Duodenal mucosa (tissue), 2 donors: ENCODE data around the gene PPP1CA.
A peak's percentile ranks its signal among the peaks of the same experiment; 100 is the strongest.

Experiments used
- H3K27ac ChIP-seq: one replicate; pipeline ENCODE4 v1.7.0; 2013; ENCODE audit warnings: low read depth, low read length
- H3K27me3 ChIP-seq, 2 donors: one replicate each; pipeline ENCODE4 v1.7.0; 2013; ENCODE audit warnings: low read length in 2 of 2, control low read depth in 1 of 2; ENCODE audit not compliant: insufficient read depth in 2 of 2, control insufficient read depth in 1 of 2
- H3K36me3 ChIP-seq, 2 donors: one replicate each; pipeline ENCODE4 v1.7.0; 2013; ENCODE audit warnings: low read length in 2 of 2, control low read depth in 1 of 2; ENCODE audit not compliant: insufficient read depth in 2 of 2, control insufficient read depth in 1 of 2
- H3K4me1 ChIP-seq, 2 donors: one replicate each; pipeline ENCODE4 v1.7.0; 2013; ENCODE audit warnings: low read length in 2 of 2, control low read depth in 1 of 2; ENCODE audit not compliant: insufficient read depth in 2 of 2, control insufficient read depth in 1 of 2
- H3K4me3 ChIP-seq, 2 donors: one replicate each; pipeline ENCODE4 v1.7.0; 2013; ENCODE audit warnings: low read length in 2 of 2, low read depth in 1 of 2
- H3K9ac ChIP-seq, 2 donors: one replicate each; pipeline ENCODE4 v1.7.0; 2013; ENCODE audit warnings: low read length in 2 of 2, low read depth in 1 of 2
- H3K9me3 ChIP-seq, 2 donors: one replicate each; pipeline ENCODE4 v1.7.0; 2013; ENCODE audit warnings: low read length in 2 of 2, control low read depth in 1 of 2; ENCODE audit not compliant: control insufficient read depth in 1 of 2

The PPP1CA gene

DNA sequence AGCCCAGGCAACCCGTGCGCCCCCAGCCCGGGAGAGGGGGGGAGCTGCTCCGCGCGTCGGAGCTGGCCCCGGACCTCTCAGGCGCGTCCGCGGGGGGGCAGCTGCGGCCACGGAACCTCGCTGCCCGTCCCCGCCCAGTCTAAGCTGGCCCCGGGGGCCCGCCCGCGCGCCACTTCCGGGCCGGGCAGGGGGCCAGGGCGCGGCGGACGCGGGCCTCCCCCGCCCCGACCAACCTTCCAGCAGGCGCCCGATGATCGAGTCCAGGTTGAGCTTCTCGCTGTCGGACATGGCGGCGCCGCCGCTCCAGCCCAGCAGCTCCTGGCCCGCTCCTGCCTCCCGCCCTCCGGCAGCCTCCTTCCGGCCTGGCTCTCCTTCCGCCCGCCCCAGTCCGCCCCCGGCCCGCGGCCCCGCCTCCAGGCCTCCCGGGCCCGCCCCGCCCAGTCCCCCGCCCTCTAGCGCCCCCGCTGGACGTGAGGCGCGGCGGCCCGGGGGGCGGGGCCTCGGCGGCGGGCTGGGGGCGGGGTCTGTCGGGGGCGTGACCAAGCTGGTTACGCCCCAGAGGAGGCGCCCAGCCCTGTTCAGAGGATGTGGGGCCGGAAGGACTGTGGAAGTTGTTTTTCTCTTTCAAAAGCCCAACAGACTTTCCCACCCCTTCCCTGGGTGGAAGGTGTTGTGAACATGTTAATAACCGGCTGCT, at the start of gene PPP1CA:
Gene PPP1CA, minus strand, starts transcription at position 364 of the 697 bp plus-strand sequence. Its CDS starts 76 bp downstream, at position 288.
- peaks cover 14 to 61% of the 10 kb centered on the region in 2 donors for H3K4me1 ChIP-seq
- peak within 1 kb of the TSS; percentile 95 for H3K27ac ChIP-seq
- peak within 1 kb of the TSS; percentile 85 to 87 for H3K4me3 ChIP-seq
- H3K9me3 ChIP-seq = no peaks in the 10 kb centered on the region
- H3K27me3 ChIP-seq = no peaks in the 10 kb centered on the region
- H3K9ac ChIP-seq = peak within 1 kb of the TSS; percentile 90 to 91
- H3K36me3 ChIP-seq = peaks cover 25 to 27% of the 10 kb centered on the region in 2 donors

- no peak overlapping the region for H3K9ac ChIP-seq
- H3K36me3 ChIP-seq = no peaks in the 10 kb centered on the region
- no peak overlapping the region for H3K4me3 ChIP-seq
- H3K27ac ChIP-seq = no peak overlapping the region
- H3K27me3 ChIP-seq = no peaks in the 10 kb centered on the region
- peaks cover 0 to 18% of the 10 kb centered on the region in 2 donors for H3K4me1 ChIP-seq
- H3K9me3 ChIP-seq = no peaks in the 10 kb centered on the region
These were observed 49.4 kb upstream of the PPP1CA start for GRCh38 chr11:67450796-67451657.

DNA sequence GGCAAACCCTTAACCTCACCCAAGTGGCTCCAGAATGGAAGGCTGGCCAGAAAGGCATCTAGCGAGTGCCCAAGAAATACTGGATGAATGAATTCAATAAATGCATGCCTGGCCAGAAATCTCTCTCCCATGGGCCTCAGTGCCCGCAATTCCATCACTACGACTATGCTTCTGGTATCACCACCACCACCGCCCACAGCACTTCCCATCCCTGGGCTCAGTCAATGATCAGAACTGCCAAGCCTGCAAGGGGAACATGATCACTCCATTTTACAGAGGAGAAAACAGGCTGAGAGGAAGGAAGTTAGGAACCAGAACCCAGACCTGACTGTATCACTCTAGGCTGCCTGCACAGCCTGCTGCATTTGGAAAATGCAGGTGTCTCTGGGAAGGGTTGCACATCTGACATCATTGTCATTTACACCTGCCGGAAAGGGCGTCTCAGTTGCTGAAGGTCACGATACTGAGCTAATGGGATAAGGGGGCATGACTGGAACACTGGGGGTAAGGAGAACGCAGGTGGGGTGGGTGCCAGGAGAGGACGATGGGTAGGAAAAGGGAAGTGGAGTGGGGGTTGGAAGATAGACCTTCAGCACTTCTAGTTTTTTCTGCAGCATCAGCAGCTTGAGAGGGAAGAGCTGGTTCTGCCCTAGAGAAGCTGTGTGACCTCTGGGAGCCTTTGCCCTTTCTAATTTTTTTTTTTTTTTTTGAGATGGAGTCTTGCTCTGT, 47.6 kb upstream of the PPP1CA start:
- no peak overlapping the region for H3K4me3 ChIP-seq
- H3K9me3 ChIP-seq = no peaks in the 10 kb centered on the region
- peaks cover 8 to 27% of the 10 kb centered on the region in 2 donors for H3K4me1 ChIP-seq
- H3K27ac ChIP-seq = no peak overlapping the region
- H3K9ac ChIP-seq = no peak overlapping the region
- no peaks in the 10 kb centered on the region for H3K27me3 ChIP-seq
- no peaks in the 10 kb centered on the region for H3K36me3 ChIP-seq

GRCh38 chr11:67448220-67448609, 46.6 kb upstream of the PPP1CA start:
- peaks cover 8 to 31% of the 10 kb centered on the region in 2 donors for H3K4me1 ChIP-seq
- no peaks in the 10 kb centered on the region for H3K9me3 ChIP-seq
- H3K9ac ChIP-seq = peak overlapping the region in 1 of 2 donors; percentile 25
- H3K27me3 ChIP-seq = no peaks in the 10 kb centered on the region
- no peak overlapping the region for H3K4me3 ChIP-seq
- no peak overlapping the region for H3K27ac ChIP-seq
- no peaks in the 10 kb centered on the region for H3K36me3 ChIP-seq

DNA sequence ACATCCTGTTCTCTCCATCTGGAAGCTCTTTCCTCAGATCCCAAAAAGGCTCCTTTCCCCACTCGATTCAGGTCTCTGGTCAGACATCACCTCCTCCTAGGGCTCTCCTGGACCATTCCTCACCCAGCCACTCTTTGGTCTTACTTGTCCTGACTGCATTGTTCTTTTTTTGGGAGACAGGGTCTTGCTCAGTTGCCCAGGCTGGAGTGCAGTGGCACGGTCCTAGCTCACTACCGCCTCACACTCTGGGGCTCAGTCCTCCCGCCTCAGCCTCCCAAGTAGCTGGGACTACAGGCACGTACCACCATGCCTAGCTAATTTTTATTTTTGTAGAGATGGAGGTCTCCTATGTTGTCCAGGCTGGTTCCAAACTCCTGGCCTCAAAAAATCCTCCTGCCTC, 43.9 kb upstream of the PPP1CA start:
- Histone ChIP-seq H3K4me1 (peaks cover 16 to 37% of the 10 kb centered on the region in 2 donors), H3K27me3 (no peaks in the 10 kb centered on the region), H3K36me3 (peaks cover 4 to 11% of the 10 kb centered on the region in 2 donors), H3K9ac (no peak overlapping the region), H3K4me3 (no peak overlapping the region), H3K27ac (no peak overlapping the region), H3K9me3 (no peaks in the 10 kb centered on the region)

- Histone ChIP-seq H3K9me3 (no peaks in the 10 kb centered on the region), H3K27ac (peak overlapping the region; percentile 84), H3K27me3 (no peaks in the 10 kb centered on the region), H3K36me3 (peaks cover 4 to 26% of the 10 kb centered on the region in 2 donors), H3K4me1 (peaks cover 21 to 34% of the 10 kb centered on the region in 2 donors), H3K9ac (peak overlapping the region; percentile 74 to 92), H3K4me3 (peak overlapping the region; percentile 79 to 85)
These were observed 41.1 kb upstream of the PPP1CA start for GRCh38 chr11:67442504-67443404.

DNA sequence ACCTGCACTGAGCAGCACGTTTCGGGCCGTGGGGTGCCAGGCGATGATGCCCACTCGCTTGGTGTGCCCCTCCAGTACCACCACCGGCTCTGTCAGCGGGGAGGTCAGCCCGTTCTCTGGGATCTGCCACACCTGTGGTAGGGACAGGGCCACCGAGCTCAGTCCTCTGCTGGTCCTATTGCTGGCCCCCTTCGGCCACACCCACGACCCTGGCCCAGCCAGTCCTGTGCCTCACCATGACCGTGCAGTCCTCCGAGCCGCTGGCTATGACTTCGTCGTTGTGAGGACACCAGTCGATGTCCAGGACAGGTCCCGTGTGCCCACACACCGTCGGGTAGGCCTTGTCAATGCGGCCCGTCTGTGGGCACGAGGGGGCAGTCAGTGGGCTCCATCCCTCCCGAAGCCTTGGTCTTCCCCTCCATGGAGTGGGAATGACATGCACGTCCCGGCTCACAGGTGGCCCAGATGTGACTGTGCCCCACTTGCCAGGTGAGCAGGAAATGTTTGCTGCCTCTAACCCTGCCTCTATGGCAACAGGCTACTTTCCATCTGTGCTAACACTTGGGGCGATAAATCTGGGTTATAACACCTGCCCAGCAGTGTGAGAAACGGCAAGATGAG, 40.2 kb upstream of the PPP1CA start:
- Histone ChIP-seq H3K36me3 (peaks cover 4 to 32% of the 10 kb centered on the region in 2 donors), H3K27ac (no peak overlapping the region), H3K27me3 (no peaks in the 10 kb centered on the region), H3K9ac (peak overlapping the region; percentile 74 to 92), H3K4me3 (peak overlapping the region; percentile 79 to 85), H3K9me3 (no peaks in the 10 kb centered on the region), H3K4me1 (peaks cover 21 to 33% of the 10 kb centered on the region in 2 donors)

- H3K27ac ChIP-seq = no peak overlapping the region
- H3K27me3 ChIP-seq = no peaks in the 10 kb centered on the region
- no peaks in the 10 kb centered on the region for H3K9me3 ChIP-seq
- H3K4me1 ChIP-seq = peaks cover 21 to 38% of the 10 kb centered on the region in 2 donors
- H3K36me3 ChIP-seq = peaks cover 4 to 32% of the 10 kb centered on the region in 2 donors
- no peak overlapping the region for H3K9ac ChIP-seq
- H3K4me3 ChIP-seq = no peak overlapping the region
These were observed 39.5 kb upstream of the PPP1CA start for GRCh38 chr11:67441098-67441563.
